KMS-11 (cell line): ENCODE results near the gene SLC22A23.

Experiments used
- H2AFZ ChIP-seq: fragments of 200-600 bp; sonication (generic); 2 replicates; pipeline ENCODE4 v1.6.1; 2016; ENCODE audit warnings: antibody characterized with exemption, mixed run types, low read depth
- H3K27ac ChIP-seq: fragments of 200-600 bp; sonication (generic); 2 replicates; pipeline ENCODE4 v1.6.1; 2016; ENCODE audit warnings: mild to moderate bottlenecking, mixed run types
- H3K27me3 ChIP-seq: fragments of 200-600 bp; sonication (generic); 2 replicates; pipeline ENCODE4 v1.6.1; 2017; ENCODE audit warnings: mild to moderate bottlenecking, low read depth, mixed run types, moderate library complexity; ENCODE audit not compliant: insufficient read depth
- H3K36me3 ChIP-seq: fragments of 200-600 bp; sonication (generic); 2 replicates; pipeline ENCODE4 v1.6.1; 2017; ENCODE audit warnings: mild to moderate bottlenecking, mixed run types; ENCODE audit not compliant: insufficient read depth
- H3K4me1 ChIP-seq: fragments of 200-600 bp; sonication (generic); 2 replicates; pipeline ENCODE4 v1.6.1; 2016; ENCODE audit warnings: mild to moderate bottlenecking, low read depth, mixed run types; ENCODE audit not compliant: poor library complexity, severe bottlenecking
- H3K4me2 ChIP-seq: fragments of 200-600 bp; sonication (generic); 2 replicates; pipeline ENCODE4 v1.7.0; 2016; ENCODE audit warnings: mild to moderate bottlenecking, mixed run types
- H3K4me3 ChIP-seq: fragments of 200-600 bp; sonication (generic); IDR thresholded peaks from 2 replicates; pipeline ENCODE4 v1.6.1; 2017; ENCODE audit warnings: low read depth, low read length, mixed read lengths; ENCODE audit not compliant: insufficient read depth
- H3K79me2 ChIP-seq: fragments of 200-600 bp; sonication (generic); 2 replicates; pipeline ENCODE4 v1.6.1; 2016; ENCODE audit warnings: low read depth, mixed run types; ENCODE audit not compliant: insufficient read depth
- H3K9ac ChIP-seq: fragments of 200-600 bp; sonication (generic); 2 replicates; pipeline ENCODE4 v1.6.1; 2016; ENCODE audit warnings: mild to moderate bottlenecking, mixed run types
- H4K20me1 ChIP-seq: fragments of 200-600 bp; sonication (generic); 2 replicates; pipeline ENCODE4 v1.6.1; 2016; ENCODE audit warnings: mild to moderate bottlenecking, mixed run types; ENCODE audit not compliant: insufficient read depth
- CTCF ChIP-seq: fragments of 200-600 bp; sonication (generic); conservative IDR thresholded peaks from 2 replicates; pipeline ENCODE4 v1.6.1; 2017; ENCODE audit warnings: low read depth, mild to moderate bottlenecking, antibody characterized with exemption, low read length, moderate library complexity, mixed read lengths

Gene SLC22A23

DNA sequence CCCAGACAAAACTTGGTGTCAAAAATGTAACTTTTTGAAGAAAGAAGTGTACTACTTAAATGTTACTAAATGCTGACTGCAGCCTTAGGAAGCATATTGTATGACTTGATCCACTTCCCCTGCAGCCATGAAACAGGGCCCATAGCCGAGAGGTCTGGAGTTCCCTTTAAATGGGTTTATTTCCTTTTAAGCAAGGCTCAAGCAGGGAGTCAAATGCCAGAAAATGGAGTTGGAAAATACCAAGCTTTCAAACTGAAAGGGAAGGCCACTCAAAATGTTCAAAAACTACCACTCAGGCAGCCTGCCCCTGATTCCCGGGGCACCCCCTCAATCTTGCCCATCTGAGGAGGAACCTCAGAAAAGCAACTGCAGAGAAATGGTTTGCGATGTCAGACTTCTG is 43.3 kb downstream of the SLC22A23 start:
- no peak for TF ChIP-seq CTCF
- Histone ChIP-seq H3K4me3 (no peak overlapping the region), H3K36me3 (no peaks in the 10 kb centered on the region), H3K79me2 (no peaks in the 10 kb centered on the region), H3K4me1 (peaks cover 63% of the 10 kb centered on the region), H3K4me2 (peak overlapping the region; percentile 18), H3K27ac (peak overlapping the region; percentile 61), H3K27me3 (no peaks in the 10 kb centered on the region), H2AFZ (no peak overlapping the region), H3K9ac (peak overlapping the region; percentile 16; the same call in 1 of the 2 replicates), H4K20me1 (no peaks in the 10 kb centered on the region)

- Histone ChIP-seq H3K36me3 (no peaks in the 10 kb centered on the region), H3K27ac (no peak overlapping the region; the same call in 1 of the 2 replicates), H3K4me3 (no peak overlapping the region), H3K27me3 (no peaks in the 10 kb centered on the region), H2AFZ (no peak overlapping the region), H3K79me2 (no peaks in the 10 kb centered on the region), H4K20me1 (no peaks in the 10 kb centered on the region), H3K4me2 (peak overlapping the region; percentile 18; the same call in 1 of the 2 replicates), H3K9ac (no peak overlapping the region), H3K4me1 (peaks cover 63% of the 10 kb centered on the region)
- no peak for TF ChIP-seq CTCF
Measured at GRCh38 chr6:3412779-3413500, 43.9 kb downstream of the SLC22A23 start.

- Histone ChIP-seq H3K79me2 (no peaks in the 10 kb centered on the region), H4K20me1 (no peaks in the 10 kb centered on the region), H2AFZ (no peak overlapping the region), H3K9ac (no peak overlapping the region), H3K36me3 (no peaks in the 10 kb centered on the region), H3K4me1 (peaks cover 68% of the 10 kb centered on the region), H3K27me3 (no peaks in the 10 kb centered on the region), H3K27ac (no peak overlapping the region), H3K4me2 (no peak overlapping the region), H3K4me3 (no peak overlapping the region)
- TF ChIP-seq CTCF: no peak
Measured at GRCh38 chr6:3411967-3412778, 44.7 kb downstream of the SLC22A23 start.

- Histone ChIP-seq H3K27me3 (no peaks in the 10 kb centered on the region), H3K4me2 (no peak overlapping the region), H3K4me3 (no peak overlapping the region), H3K4me1 (peaks cover 73% of the 10 kb centered on the region), H2AFZ (no peak overlapping the region), H3K9ac (no peak overlapping the region), H4K20me1 (no peaks in the 10 kb centered on the region), H3K36me3 (no peaks in the 10 kb centered on the region), H3K79me2 (no peaks in the 10 kb centered on the region), H3K27ac (no peak overlapping the region)
- TF ChIP-seq CTCF: peak; percentile 69
Measured at GRCh38 chr6:3410385-3411360, 46.2 kb downstream of the SLC22A23 start.
